Heart right ventricle (tissue), 16 donors: ENCODE measurements around the gene CSMD2. TPM values are rescaled to one million over a fixed set of nuclear protein-coding genes. Genes with fewer than 3 reads are reported as not detected.
A peak's percentile ranks its signal among the peaks of the same experiment; 100 is the strongest.

ENCODE experiments used
- ATAC-seq, 8 donors: fragments of 200-7000 bp; cut with Tn5 transposase; one replicate each; pipeline ENCODE4 v1.9.1; 2020; ENCODE audit warnings: mild to moderate bottlenecking in 8 of 8, moderate library complexity in 8 of 8, moderate number of reproducible peaks in 1 of 8
- DNase-seq, 2 donors: peaks; one replicate each; pipeline ENCODE4 v3.0.0-alpha.2; 2020
- H3K27ac ChIP-seq, 10 donors: fragments of 200-600 bp; sonication (generic) in 2 of 10; one replicate each; pipeline versions ENCODE4 v1.5.0 to v1.8.0; 2020 to 2022; ENCODE audit warnings: mild to moderate bottlenecking in 3 of 10
- H3K27me3 ChIP-seq, 7 donors: fragments of 200-600 bp; one replicate each; pipeline ENCODE4 v1.8.0; 2021 to 2022; ENCODE audit warnings: mild to moderate bottlenecking in 2 of 7
- H3K36me3 ChIP-seq, 9 donors: fragments of 200-600 bp; sonication (generic) in 1 of 9; one replicate each; pipeline versions ENCODE4 v1.5.0 to v1.8.0; 2020 to 2022; ENCODE audit warnings: mild to moderate bottlenecking in 2 of 9
- H3K4me1 ChIP-seq, 9 donors: fragments of 200-600 bp; sonication (generic) in 1 of 9; one replicate each; pipeline versions ENCODE4 v1.5.0 to v1.8.0; 2020 to 2022; ENCODE audit warnings: mild to moderate bottlenecking in 4 of 9
- H3K4me3 ChIP-seq, 10 donors: fragments of 200-600 bp; sonication (generic) in 2 of 10; one replicate each; pipeline versions ENCODE4 v1.5.0 to v1.8.0; 2020 to 2022; ENCODE audit warnings: mild to moderate bottlenecking in 7 of 10, moderate library complexity in 2 of 10
- H3K9me3 ChIP-seq, 11 donors: fragments of 200-600 bp in 10 of 11; sonication (generic) in 2 of 11; one replicate each; pipeline versions ENCODE4 v1.5.0 to v1.8.0; 2013 to 2022; ENCODE audit warnings: mild to moderate bottlenecking in 2 of 11, control low read depth in 1 of 11, moderate library complexity in 1 of 11
- WGBS, 2 donors: extraction: QIAGEN DNeasy Blood & Tissue Kit; methylation state at CpG; one replicate each; pipeline ENCODE4 v1.1.7; 2013; ENCODE audit warnings: inconsistent platforms in 1 of 2; 5-methylcytosine and 5-hydroxymethylcytosine counted together
- intact Hi-C, 10 donors: fragments of 100-400 bp; cut with DNase I; formaldehyde crosslinking; loops; one replicate each; pipeline versions ENCODE4 v1.11.1 to v1.14.2; 2022
- polyA plus RNA-seq, 2 donors: library from polyadenylated mRNA; stranded (reverse); fragments of 200-250 nt; gene quantifications; one replicate each; pipeline ENCODE4 v1.2.3, GENCODE V29; 2013
- total RNA-seq, 10 donors: library from RNA; stranded (reverse); fragmentation: NEBNext Ultra II Directional in 3 of 10; extraction: Animal tissue kit (Norgen Biotek cat#: 25700) in 3 of 10; gene quantifications; one replicate each; pipeline versions ENCODE4 v1.2.1 to v1.2.4, GENCODE V29; 2021 to 2023
- TF ChIP-seq, protein P1 (sequence below), 9 donors: fragments of 200-600 bp; sonication (generic) in 2 of 9; IDR thresholded peaks; one replicate each; pipeline versions ENCODE4 v1.5.0 to v1.8.0; 2021 to 2022; ENCODE audit warnings: antibody characterized with exemption in 9 of 9, mild to moderate bottlenecking in 5 of 9, moderate library complexity in 1 of 9
- donor health status: Arrhythmogenic right ventricular cardiomyopathy.
- donor health status: ischemic (EF 13 %, LVEDD 7.1; RV severe dilation, severe dysfunction).
- donor health status: healthy with polysubstance abuse.
- donor health status: DM: no; HTN: yes; CAD: no.
- donor health status: DM: no; HTN: no; CAD: no.
- donor health status: ischemic (EF 25% LVEDD 6.9; RV normal size, moderate dysfunction).
- donor health status: ischemic (EF 25% LVEDD 5.7; RV mildly dilated, moderate dysfunction).
- donor health status: healthy.
- donor health status: DM: yes; HTN: yes; CAD: no.
- donor health status: Ischemic cardiomyopathy.
- donor health status: ischemic (EF 35%, LVEDD 5.7; RV mildly dilated, moderate dysfunction).
- donor health status: nonischemic (EF 11% LVEDD 7.7; RV severe dilation, severe dysfunction).
- donor health status: DM: yes; HTN: yes; CAD: no.
- donor health status: PGD.
- donor health status: ischemic (EF 29% LVEDD 5.4; RV normal size, mild dysfunction).
- donor health status: nonischemic (EF 23%, LVEDD 6.1; RV moderate dilation, normal function).

Gene CSMD2
- total and polyA plus RNA-seq, 12 donors, result 0.04 to 0.97 (median 0.14) TPM; not detected in 1

- DNase-seq (no peak), ATAC-seq (peak in 1 of 8 donors; percentile 30)
- 43 to 73% methylated on average over 2 of the region's 2 CpGs for WGBS, 2 donors
- Histone ChIP-seq H3K36me3 (no peaks in the 10 kb centered on the region), H3K4me3 (no peak overlapping the region), H3K9me3 (no peaks in the 10 kb centered on the region), H3K4me1 (peaks cover 0 to 19% (median 0%) of the 10 kb centered on the region in 9 donors), H3K27me3 (no peaks in the 10 kb centered on the region), H3K27ac (peak overlapping the region in 1 of 10 donors; percentile 15)
- TF ChIP-seq, protein P1, sequence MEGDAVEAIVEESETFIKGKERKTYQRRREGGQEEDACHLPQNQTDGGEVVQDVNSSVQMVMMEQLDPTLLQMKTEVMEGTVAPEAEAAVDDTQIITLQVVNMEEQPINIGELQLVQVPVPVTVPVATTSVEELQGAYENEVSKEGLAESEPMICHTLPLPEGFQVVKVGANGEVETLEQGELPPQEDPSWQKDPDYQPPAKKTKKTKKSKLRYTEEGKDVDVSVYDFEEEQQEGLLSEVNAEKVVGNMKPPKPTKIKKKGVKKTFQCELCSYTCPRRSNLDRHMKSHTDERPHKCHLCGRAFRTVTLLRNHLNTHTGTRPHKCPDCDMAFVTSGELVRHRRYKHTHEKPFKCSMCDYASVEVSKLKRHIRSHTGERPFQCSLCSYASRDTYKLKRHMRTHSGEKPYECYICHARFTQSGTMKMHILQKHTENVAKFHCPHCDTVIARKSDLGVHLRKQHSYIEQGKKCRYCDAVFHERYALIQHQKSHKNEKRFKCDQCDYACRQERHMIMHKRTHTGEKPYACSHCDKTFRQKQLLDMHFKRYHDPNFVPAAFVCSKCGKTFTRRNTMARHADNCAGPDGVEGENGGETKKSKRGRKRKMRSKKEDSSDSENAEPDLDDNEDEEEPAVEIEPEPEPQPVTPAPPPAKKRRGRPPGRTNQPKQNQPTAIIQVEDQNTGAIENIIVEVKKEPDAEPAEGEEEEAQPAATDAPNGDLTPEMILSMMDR (IDR thresholded peaks at IDR 0.05), result no peak
- intact Hi-C loops, result no loop called here
Measured at GRCh38 chr1:33762962-33763361, 402.1 kb downstream of the CSMD2 start.

GRCh38 chr1:33762109-33762830 lies 402.8 kb downstream of the CSMD2 start:
- intact Hi-C loops, result no loop called here
- peak overlapping the region in 4 of 10 donors; percentile 0 to 44 (median 27) for H3K27ac ChIP-seq
- 63 to 74% methylated on average over 1 of the region's 1 CpG for WGBS, 2 donors
- DNase-seq (peak in 1 of 2 donors; percentile 16), ATAC-seq (peak in 6 of 8 donors; percentile 57 to 64 (median 60))
- TF ChIP-seq, protein P1 (IDR thresholded peaks at IDR 0.05), result no peak
- peaks cover 0 to 19% (median 0%) of the 10 kb centered on the region in 9 donors for H3K4me1 ChIP-seq
- H3K27me3 ChIP-seq, result no peaks in the 10 kb centered on the region
- no peaks in the 10 kb centered on the region for H3K9me3 ChIP-seq
- H3K36me3 ChIP-seq, result no peaks in the 10 kb centered on the region
- no peak overlapping the region for H3K4me3 ChIP-seq

- Histone ChIP-seq H3K36me3 (no peaks in the 10 kb centered on the region), H3K27ac (no peak overlapping the region), H3K27me3 (no peaks in the 10 kb centered on the region), H3K9me3 (peaks cover 0 to under 1% (median 0%) of the 10 kb centered on the region in 11 donors), H3K4me3 (no peak overlapping the region), H3K4me1 (peaks cover 0 to 19% (median 0%) of the 10 kb centered on the region in 9 donors)
- TF ChIP-seq, protein P1 (IDR thresholded peaks at IDR 0.05), result no peak
- ATAC-seq, result peak in 6 of 8 donors; percentile 59 to 90 (median 80)
- 22 to 47% methylated on average over 5 of the region's 5 CpGs for WGBS, 2 donors
- intact Hi-C loops, result no loop called here
- peak; percentile 17 to 24 for DNase-seq
Measured at GRCh38 chr1:33758698-33759097, 406.3 kb downstream of the CSMD2 start.

DNA sequence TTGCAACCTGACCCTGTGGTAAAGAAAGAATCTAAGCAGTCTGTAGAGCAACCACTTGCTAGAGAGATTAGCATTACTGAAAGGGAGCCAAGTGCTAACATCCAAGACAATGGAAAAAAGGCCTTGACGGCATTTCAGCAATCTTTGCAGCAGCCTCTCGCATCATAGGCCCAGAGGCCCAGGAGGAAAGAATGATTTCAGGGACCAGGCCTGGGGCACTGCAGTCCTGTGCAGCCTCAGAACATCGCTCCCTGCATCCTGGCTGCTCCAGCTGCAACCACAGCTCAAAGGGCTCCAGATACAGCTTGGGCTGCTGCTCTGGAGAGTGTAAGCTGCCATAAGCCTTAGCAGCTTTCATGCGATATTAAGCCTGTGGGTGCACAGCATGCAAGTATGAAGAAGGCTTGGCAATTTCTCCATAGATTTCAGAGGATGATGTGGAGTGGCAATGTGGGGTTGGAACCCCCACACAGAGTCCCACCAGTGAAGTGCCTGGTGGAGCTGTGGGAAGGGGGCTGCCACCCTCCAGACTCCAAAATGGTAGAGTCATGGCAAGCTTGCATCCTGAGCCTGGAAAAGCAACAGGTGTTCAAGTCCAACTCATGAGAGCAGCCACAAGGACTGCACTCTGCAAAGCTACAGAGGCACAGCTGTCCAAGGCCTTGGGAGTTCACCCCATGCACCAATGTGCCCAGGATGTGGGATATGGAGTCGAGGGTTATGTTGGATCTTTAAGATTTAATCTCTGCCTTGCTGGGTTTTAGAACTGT lies 411.8 kb downstream of the CSMD2 start:
- DNase-seq (no peak), ATAC-seq (no peak)
- no peaks in the 10 kb centered on the region for H3K4me1 ChIP-seq
- WGBS, 2 donors, result 76 to 78% methylated on average over 5 of the region's 5 CpGs
- no peak overlapping the region for H3K4me3 ChIP-seq
- no peaks in the 10 kb centered on the region for H3K36me3 ChIP-seq
- TF ChIP-seq, protein P1 (IDR thresholded peaks at IDR 0.05), result no peak
- peaks cover 0 to 23% (median 7%) of the 10 kb centered on the region in 11 donors for H3K9me3 ChIP-seq
- intact Hi-C loops, result no loop called here
- H3K27ac ChIP-seq, result no peak overlapping the region
- no peaks in the 10 kb centered on the region for H3K27me3 ChIP-seq
